ENCODE results near the gene ATP1A1. TPM values are rescaled to one million over a fixed set of nuclear protein-coding genes. Genes with fewer than 3 reads are reported as not detected.

Gene ATP1A1
- total and polyA plus RNA-seq, 5 donors from 2014 or later = 52.4 to 228 (median 63.5) TPM

DNA sequence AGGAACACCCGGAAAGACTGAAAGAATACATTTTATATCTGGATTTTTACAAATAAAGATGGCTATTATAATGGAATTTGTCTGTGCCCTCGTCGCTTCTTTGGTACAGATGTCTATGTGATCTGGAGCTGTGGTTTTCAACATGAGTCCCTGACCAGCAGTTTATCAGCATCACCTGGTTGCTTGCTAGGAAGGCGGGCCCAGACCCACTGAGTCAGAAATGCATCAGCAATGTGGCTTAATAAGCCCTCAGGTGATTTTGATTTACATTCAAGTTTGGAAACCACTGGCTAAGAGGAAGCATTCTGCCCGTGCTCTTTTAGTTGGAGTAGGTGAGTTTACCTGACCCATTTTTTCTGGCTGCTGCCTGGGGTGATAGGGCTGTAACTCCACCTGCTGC, 31.7 kb downstream of the ATP1A1 start:
- H3K9me3 ChIP-seq (ENCODE audit: control insufficient read depth in 2 of 2, low read length in 2 of 2) = no peaks in the 10 kb centered on the region
- no peak overlapping the region for H3K27ac ChIP-seq (ENCODE audit: insufficient read depth, low read length, poor library complexity, severe bottlenecking)
- Mint-ChIP-seq H3K4me3 (no peak overlapping the region), H3K27me3 (no peaks in the 10 kb centered on the region), H3K4me1 (peaks cover 0 to 29% (median 12%) of the 10 kb centered on the region in 4 donors), H3K27ac (peak overlapping the region in 1 of 3 donors; percentile 59), H3K9me3 (no peaks in the 10 kb centered on the region), H3K36me3 (peaks cover 73% of the 10 kb centered on the region)
- no peak overlapping the region for H3K4me3 ChIP-seq (ENCODE audit: low read depth, low read length)
- no peaks in the 10 kb centered on the region for H3K27me3 ChIP-seq (ENCODE audit: control insufficient read depth, insufficient read depth, low read length)
- ATAC-seq (ENCODE audit: low read depth in 2 of 2) = no peak
- H3K4me1 ChIP-seq (ENCODE audit: control insufficient read depth, insufficient read depth, low read length, poor library complexity, severe bottlenecking) = no peaks in the 10 kb centered on the region
- H3K36me3 ChIP-seq (ENCODE audit: control insufficient read depth, insufficient read depth, low read length) = peaks cover 84% of the 10 kb centered on the region
- no peak for DNase-seq

DNA sequence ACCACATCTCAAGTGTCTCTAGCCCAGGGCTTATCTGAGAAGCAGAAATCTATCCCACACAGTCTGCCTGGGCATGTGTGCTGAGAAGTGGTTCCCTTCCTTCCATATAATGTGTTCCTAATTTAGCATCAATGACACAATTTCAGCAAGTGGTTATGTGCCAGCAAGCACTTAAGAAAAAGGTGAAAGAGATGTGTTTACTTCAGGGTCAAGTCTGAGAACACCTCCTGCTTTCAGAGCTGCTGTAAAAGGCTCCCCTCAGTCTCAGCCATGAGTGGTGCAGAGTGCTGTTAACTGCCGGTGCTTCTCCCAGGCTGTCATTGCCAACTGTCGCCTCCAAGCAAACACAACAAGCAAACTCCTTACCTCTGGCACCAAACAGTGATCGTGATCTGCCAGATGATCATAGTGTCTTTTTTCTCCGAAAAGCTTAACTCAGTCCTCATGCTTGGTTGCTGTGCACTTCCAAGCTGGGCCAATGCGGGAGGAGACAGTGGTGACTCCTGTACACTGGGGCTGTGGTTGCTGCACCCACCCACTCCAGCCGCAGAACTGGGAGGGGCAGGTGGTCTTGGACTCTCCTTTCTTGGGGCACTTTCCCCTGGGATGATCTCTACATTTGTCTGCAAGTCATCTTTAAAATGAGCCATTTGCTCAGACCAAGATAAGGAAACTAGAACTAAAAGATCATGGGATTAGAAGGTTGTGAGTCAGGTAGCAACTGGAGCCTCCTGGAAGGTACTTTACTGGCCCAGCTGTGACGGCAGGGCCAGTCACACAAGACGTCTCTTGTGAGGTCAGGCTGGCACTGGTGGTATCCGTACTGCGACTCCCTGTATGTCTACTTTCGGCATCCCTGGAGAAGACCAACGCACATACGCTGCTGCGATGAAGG, 32.4 kb downstream of the ATP1A1 start:
- Mint-ChIP-seq H3K27ac (peak overlapping the region; percentile 51 to 78 (median 59)), H3K9me3 (no peaks in the 10 kb centered on the region)

DNA sequence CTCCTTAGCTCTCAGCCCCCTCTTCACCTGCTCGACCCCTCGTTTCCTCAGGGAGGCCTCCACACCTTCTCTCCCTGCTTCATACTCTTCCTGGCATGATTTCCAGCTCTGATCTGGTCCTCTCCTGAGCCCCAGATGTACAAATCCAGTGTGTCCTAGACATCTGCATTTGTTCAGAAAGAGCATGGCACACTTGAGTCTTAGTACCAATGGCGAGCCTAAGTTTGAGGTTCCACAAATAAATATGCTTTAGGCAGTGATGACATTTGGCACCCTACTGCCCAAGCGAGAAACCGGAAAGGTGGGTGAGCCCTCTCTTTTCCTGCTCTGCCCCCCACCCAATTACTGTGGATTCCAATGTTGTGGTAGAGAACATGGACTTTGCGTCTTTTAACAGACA, 34.0 kb downstream of the ATP1A1 start:
- Mint-ChIP-seq H3K4me1 (peaks cover 0 to 25% (median 14%) of the 10 kb centered on the region in 4 donors), H3K27ac (peak overlapping the region in 2 of 3 donors; percentile 67 to 85), H3K9me3 (no peaks in the 10 kb centered on the region), H3K27me3 (no peaks in the 10 kb centered on the region), H3K4me3 (no peak overlapping the region), H3K36me3 (peaks cover 53% of the 10 kb centered on the region)
- Histone ChIP-seq H3K9me3 (ENCODE audit: control insufficient read depth in 2 of 2, low read length in 2 of 2) (no peaks in the 10 kb centered on the region), H3K27ac (ENCODE audit: insufficient read depth, low read length, poor library complexity, severe bottlenecking) (no peak overlapping the region), H3K27me3 (ENCODE audit: control insufficient read depth, insufficient read depth, low read length) (no peaks in the 10 kb centered on the region), H3K4me3 (ENCODE audit: low read depth, low read length) (no peak overlapping the region), H3K36me3 (ENCODE audit: control insufficient read depth, insufficient read depth, low read length) (peaks cover 60% of the 10 kb centered on the region), H3K4me1 (ENCODE audit: control insufficient read depth, insufficient read depth, low read length, poor library complexity, severe bottlenecking) (no peaks in the 10 kb centered on the region)
- ATAC-seq (ENCODE audit: low read depth in 2 of 2) (no peak), DNase-seq (no peak)

More for the DNA sequence above, 32.4 kb downstream of the ATP1A1 start:
- H3K27me3 Mint-ChIP-seq = no peaks in the 10 kb centered on the region
- Histone ChIP-seq H3K4me1 (ENCODE audit: control insufficient read depth, insufficient read depth, low read length, poor library complexity, severe bottlenecking) (no peaks in the 10 kb centered on the region), H3K27ac (ENCODE audit: insufficient read depth, low read length, poor library complexity, severe bottlenecking) (no peak overlapping the region), H3K4me3 (ENCODE audit: low read depth, low read length) (no peak overlapping the region), H3K9me3 (ENCODE audit: control insufficient read depth in 2 of 2, low read length in 2 of 2) (no peaks in the 10 kb centered on the region), H3K36me3 (ENCODE audit: control insufficient read depth, insufficient read depth, low read length) (peaks cover 76% of the 10 kb centered on the region), H3K27me3 (ENCODE audit: control insufficient read depth, insufficient read depth, low read length) (no peaks in the 10 kb centered on the region)
- H3K36me3 Mint-ChIP-seq = peaks cover 65% of the 10 kb centered on the region
- ATAC-seq (ENCODE audit: low read depth in 2 of 2) (no peak), DNase-seq (no peak)
- H3K4me3 Mint-ChIP-seq = no peak overlapping the region
- H3K4me1 Mint-ChIP-seq = peaks cover 0 to 29% (median 11%) of the 10 kb centered on the region in 4 donors

DNA sequence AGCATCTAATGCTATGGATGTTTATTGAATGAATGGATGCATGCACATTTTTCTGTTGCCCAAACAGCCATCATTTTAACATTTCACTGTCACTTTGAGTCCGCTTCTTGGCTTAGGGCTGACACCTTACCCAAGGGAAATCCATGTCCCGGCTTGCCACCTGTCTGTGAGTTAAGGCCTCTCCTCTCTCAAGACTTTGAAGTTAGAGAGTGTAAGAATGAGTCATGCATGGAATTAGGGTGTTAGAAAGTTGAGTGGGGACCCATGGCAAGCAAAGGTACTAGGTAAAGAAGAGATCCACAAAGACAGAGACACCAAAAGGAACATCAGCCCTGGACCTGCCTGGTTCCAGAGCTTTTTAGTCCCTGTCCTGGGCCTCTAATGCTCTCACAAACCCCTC, 35.1 kb downstream of the ATP1A1 start:
- DNase-seq (no peak), ATAC-seq (ENCODE audit: low read depth in 2 of 2) (no peak)
- peaks cover 0 to 19% (median 13%) of the 10 kb centered on the region in 4 donors for H3K4me1 Mint-ChIP-seq
- no peak overlapping the region for H3K4me3 ChIP-seq (ENCODE audit: low read depth, low read length)
- peaks cover 46% of the 10 kb centered on the region for H3K36me3 Mint-ChIP-seq
- H3K4me3 Mint-ChIP-seq = no peak overlapping the region
- no peaks in the 10 kb centered on the region for H3K9me3 Mint-ChIP-seq
- H3K27ac Mint-ChIP-seq = no peak overlapping the region
- H3K9me3 ChIP-seq (ENCODE audit: control insufficient read depth in 2 of 2, low read length in 2 of 2) = no peaks in the 10 kb centered on the region
- H3K36me3 ChIP-seq (ENCODE audit: control insufficient read depth, insufficient read depth, low read length) = peaks cover 49% of the 10 kb centered on the region
- H3K27me3 ChIP-seq (ENCODE audit: control insufficient read depth, insufficient read depth, low read length) = no peaks in the 10 kb centered on the region
- H3K4me1 ChIP-seq (ENCODE audit: control insufficient read depth, insufficient read depth, low read length, poor library complexity, severe bottlenecking) = no peaks in the 10 kb centered on the region
- H3K27ac ChIP-seq (ENCODE audit: insufficient read depth, low read length, poor library complexity, severe bottlenecking) = no peak overlapping the region
- no peaks in the 10 kb centered on the region for H3K27me3 Mint-ChIP-seq

DNA sequence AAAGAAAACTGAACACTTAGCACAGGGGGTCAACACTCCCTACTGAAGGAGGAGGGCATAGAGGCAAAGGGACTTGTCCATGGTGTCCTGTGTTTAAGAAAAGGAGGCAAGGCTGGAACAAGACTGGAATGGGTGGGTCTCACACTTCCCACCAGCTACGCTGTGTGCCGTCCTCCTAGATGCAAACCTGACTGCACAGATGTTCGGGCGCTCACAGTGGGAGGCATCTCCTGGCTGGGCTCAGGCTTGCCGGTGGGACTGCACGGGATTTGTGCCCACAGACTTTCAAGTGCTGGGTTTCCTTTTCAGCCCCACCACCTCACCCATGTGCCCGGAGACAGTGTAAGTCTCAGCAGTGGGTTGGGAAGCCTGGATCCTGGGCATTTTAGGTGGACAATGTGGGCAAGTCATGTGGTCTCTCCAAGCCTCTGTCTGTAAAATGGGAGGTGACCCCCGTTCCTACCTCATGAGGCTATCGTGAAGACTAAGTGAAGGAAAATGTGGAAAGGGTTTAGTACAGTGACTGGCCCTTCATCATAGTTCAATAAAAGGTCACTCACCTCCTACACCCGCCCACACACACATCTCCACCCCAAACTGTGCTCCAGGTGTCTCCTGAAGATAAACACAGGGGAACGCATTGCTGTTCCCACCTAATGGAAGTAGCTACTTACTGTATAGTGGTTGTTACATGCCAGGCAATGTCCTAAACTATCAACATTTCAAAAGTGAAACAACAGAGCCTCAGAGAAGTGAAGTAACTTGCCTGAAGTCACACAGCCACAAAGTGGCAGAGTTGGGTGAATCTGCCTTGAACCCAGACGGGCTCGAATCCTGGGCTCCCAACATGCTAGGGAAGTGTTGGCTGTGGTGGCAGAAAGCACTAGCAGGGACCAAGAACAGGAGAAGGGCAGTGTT, 36.0 kb downstream of the ATP1A1 start:
- peaks cover 43% of the 10 kb centered on the region for H3K36me3 Mint-ChIP-seq
- DNase-seq = no peak
- H3K27me3 ChIP-seq (ENCODE audit: control insufficient read depth, insufficient read depth, low read length) = no peaks in the 10 kb centered on the region
- ATAC-seq (ENCODE audit: low read depth in 2 of 2) = no peak
- no peaks in the 10 kb centered on the region for H3K9me3 ChIP-seq (ENCODE audit: control insufficient read depth in 2 of 2, low read length in 2 of 2)
- H3K36me3 ChIP-seq (ENCODE audit: control insufficient read depth, insufficient read depth, low read length) = peaks cover 40% of the 10 kb centered on the region
- H3K9me3 Mint-ChIP-seq = no peaks in the 10 kb centered on the region
- H3K4me3 Mint-ChIP-seq = no peak overlapping the region
- H3K4me1 Mint-ChIP-seq = peaks cover 4 to 22% (median 16%) of the 10 kb centered on the region in 4 donors
- H3K4me3 ChIP-seq (ENCODE audit: low read depth, low read length) = no peak overlapping the region
- H3K4me1 ChIP-seq (ENCODE audit: control insufficient read depth, insufficient read depth, low read length, poor library complexity, severe bottlenecking) = no peaks in the 10 kb centered on the region
- no peaks in the 10 kb centered on the region for H3K27me3 Mint-ChIP-seq
- H3K27ac Mint-ChIP-seq = peak overlapping the region in 2 of 3 donors; percentile 2 to 75
- H3K27ac ChIP-seq (ENCODE audit: insufficient read depth, low read length, poor library complexity, severe bottlenecking) = no peak overlapping the region

DNA sequence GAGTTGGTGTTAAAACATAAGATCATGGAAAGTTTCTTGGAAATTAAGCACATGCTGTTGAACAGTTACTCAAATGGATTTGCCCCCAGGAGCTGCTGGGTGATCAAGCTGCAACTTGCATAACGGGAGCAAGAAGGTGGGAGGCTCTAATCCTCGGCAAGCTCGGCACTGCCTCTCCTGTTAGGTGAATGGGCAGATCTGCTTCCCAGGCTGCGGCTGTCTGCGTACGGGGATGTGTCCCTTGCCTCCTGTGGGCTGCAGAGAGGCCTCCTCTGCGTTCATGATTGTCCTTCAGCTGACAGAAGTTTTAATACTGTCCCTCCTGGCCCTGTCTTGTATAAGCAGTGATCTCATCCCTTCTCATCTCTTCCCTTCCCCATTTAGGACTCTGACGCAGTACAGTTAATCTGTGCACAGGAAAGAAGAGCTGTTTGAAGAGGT, 36.7 kb downstream of the ATP1A1 start:
- H3K9me3 ChIP-seq (ENCODE audit: control insufficient read depth in 2 of 2, low read length in 2 of 2) = no peaks in the 10 kb centered on the region
- peaks cover 0 to under 1% (median 0%) of the 10 kb centered on the region in 7 donors for H3K9me3 Mint-ChIP-seq
- peaks cover 40% of the 10 kb centered on the region for H3K36me3 Mint-ChIP-seq
- H3K4me1 Mint-ChIP-seq = peaks cover 7 to 25% (median 17%) of the 10 kb centered on the region in 4 donors
- no peak overlapping the region for H3K4me3 ChIP-seq (ENCODE audit: low read depth, low read length)
- DNase-seq (no peak), ATAC-seq (ENCODE audit: low read depth in 2 of 2) (no peak)
- H3K27me3 Mint-ChIP-seq = no peaks in the 10 kb centered on the region
- no peaks in the 10 kb centered on the region for H3K4me1 ChIP-seq (ENCODE audit: control insufficient read depth, insufficient read depth, low read length, poor library complexity, severe bottlenecking)
- no peaks in the 10 kb centered on the region for H3K27me3 ChIP-seq (ENCODE audit: control insufficient read depth, insufficient read depth, low read length)
- H3K27ac Mint-ChIP-seq = peak overlapping the region in 2 of 3 donors; percentile 2 to 75
- H3K4me3 Mint-ChIP-seq = no peak overlapping the region
- peaks cover 33% of the 10 kb centered on the region for H3K36me3 ChIP-seq (ENCODE audit: control insufficient read depth, insufficient read depth, low read length)
- no peak overlapping the region for H3K27ac ChIP-seq (ENCODE audit: insufficient read depth, low read length, poor library complexity, severe bottlenecking)

DNA sequence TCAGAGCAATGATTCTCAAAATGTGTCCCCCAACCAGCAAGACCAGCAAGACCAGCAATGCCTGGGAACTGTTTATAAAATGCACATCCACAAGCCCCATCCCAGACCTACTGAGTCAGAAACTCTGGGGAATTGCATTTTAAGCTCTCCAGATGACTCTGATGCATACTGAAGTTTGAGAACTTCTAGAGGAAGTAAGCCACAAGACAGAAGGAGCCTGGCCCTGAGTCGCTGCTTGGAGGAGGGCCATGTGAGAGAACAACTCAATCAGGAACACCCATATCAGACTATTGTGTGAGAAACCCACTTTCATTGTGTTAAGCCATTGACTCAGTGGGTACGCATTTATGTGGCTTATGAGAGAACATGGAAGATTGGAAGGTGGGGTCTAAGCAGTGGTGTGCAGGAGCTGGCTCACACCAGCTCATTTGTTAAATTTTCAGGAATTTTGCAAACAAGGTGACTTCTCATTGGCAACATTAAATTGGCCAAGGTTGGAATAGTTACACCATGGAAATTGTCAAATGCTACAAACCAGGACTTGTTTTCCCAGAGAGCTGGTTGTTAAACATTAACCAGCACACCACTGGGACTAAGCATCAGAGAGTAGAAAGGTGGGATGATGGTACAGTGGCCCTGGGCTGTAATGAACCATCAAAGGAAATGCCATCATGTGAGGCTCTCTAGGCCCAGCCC, 38.9 kb downstream of the ATP1A1 start:
- Mint-ChIP-seq H3K4me3 (peak overlapping the region in 1 of 4 donors; percentile 12), H3K27ac (no peak overlapping the region), H3K9me3 (peaks cover 0 to 1% (median 0%) of the 10 kb centered on the region in 7 donors), H3K27me3 (no peaks in the 10 kb centered on the region), H3K4me1 (peaks cover 14 to 39% (median 28%) of the 10 kb centered on the region in 4 donors), H3K36me3 (peaks cover 26% of the 10 kb centered on the region)
- Histone ChIP-seq H3K4me3 (ENCODE audit: low read depth, low read length) (no peak overlapping the region), H3K36me3 (ENCODE audit: control insufficient read depth, insufficient read depth, low read length) (peaks cover 12% of the 10 kb centered on the region), H3K27ac (ENCODE audit: insufficient read depth, low read length, poor library complexity, severe bottlenecking) (no peak overlapping the region), H3K27me3 (ENCODE audit: control insufficient read depth, insufficient read depth, low read length) (no peaks in the 10 kb centered on the region), H3K9me3 (ENCODE audit: control insufficient read depth in 2 of 2, low read length in 2 of 2) (no peaks in the 10 kb centered on the region), H3K4me1 (ENCODE audit: control insufficient read depth, insufficient read depth, low read length, poor library complexity, severe bottlenecking) (peaks cover under 1% of the 10 kb centered on the region)
- ATAC-seq (ENCODE audit: low read depth in 2 of 2) (no peak), DNase-seq (no peak)
